ENCODE measurements around the gene PKD1L1. TPM values are rescaled to one million over a fixed set of nuclear protein-coding genes. Genes with fewer than 3 reads are reported as not detected.
A peak's percentile ranks its signal among the peaks of the same experiment; 100 is the strongest.
"Not testable (repeated sequence)": the region's sequence is repeated elsewhere in the genome, so short reads cannot be mapped to it uniquely, and the experiment has no call there.

The PKD1L1 gene
- polyA plus RNA-seq, 1 donor (not counting 4 experiments of a cell fraction or from before 2014, with no cell fraction given), result 0.04 TPM

- no peaks in the 10 kb centered on the region for H3K79me2 ChIP-seq (ENCODE audit: control insufficient read depth, insufficient read depth, low read length)
- no peak overlapping the region for H3K4me3 ChIP-seq (ENCODE audit: control insufficient read depth in 2 of 3, extremely low read depth in 1 of 3, insufficient read depth in 2 of 3, low read depth in 1 of 3, low read length in 3 of 3)
- no peak overlapping the region for H3K27ac ChIP-seq (ENCODE audit: control insufficient read depth, insufficient read depth, low read length)
- H4K20me1 ChIP-seq (ENCODE audit: control insufficient read depth, extremely low read depth, insufficient read depth, low read length), result no peaks in the 10 kb centered on the region
- FAIRE-seq (no peak), DNase-seq (ENCODE audit: low read depth, low spot score) (no peak)
- H3K9ac ChIP-seq (ENCODE audit: control insufficient read depth, extremely low read depth, insufficient read depth, low read length), result no peak overlapping the region
- no peaks in the 10 kb centered on the region for H3K9me3 ChIP-seq (ENCODE audit: control insufficient read depth, low read depth, low read length)
- no peak for TF ChIP-seq EZH2 (IDR thresholded peaks at IDR 0.05; ENCODE audit: low read length)
- TF ChIP-seq CTCF (optimal IDR thresholded peaks at IDR 0.05 in 1 of 3, IDR thresholded peaks at IDR 0.05 in 1 of 3, conservative IDR thresholded peaks at IDR 0.05 in 1 of 3; ENCODE audit: extremely low read depth in 1 of 3, insufficient read depth in 2 of 3, low read length in 3 of 3), result no peak
- H3K36me3 ChIP-seq (ENCODE audit: control insufficient read depth in 2 of 2, extremely low read depth in 1 of 2, insufficient read depth in 2 of 2, low read length in 2 of 2), result no peaks in the 10 kb centered on the region
- H3K27me3 ChIP-seq (ENCODE audit: control insufficient read depth, extremely low read depth, insufficient read depth, low read length), result no peaks in the 10 kb centered on the region
- H3K4me2 ChIP-seq (ENCODE audit: control insufficient read depth, extremely low read depth, insufficient read depth, low read depth, low read length), result no peak overlapping the region
- no peak overlapping the region for H2AFZ ChIP-seq (ENCODE audit: control insufficient read depth, low read length)
- no peaks in the 10 kb centered on the region for H3K9me1 ChIP-seq (ENCODE audit: control insufficient read depth, extremely low read depth, insufficient read depth, low read length)
- dilution Hi-C loops (cut with MboI; ENCODE audit: extremely low pct_ligation_motif_present, low sequenced_read_pairs), result no loop called here
- peaks cover 13% of the 10 kb centered on the region for H3K4me1 ChIP-seq (ENCODE audit: control insufficient read depth, extremely low read depth, insufficient read depth, low read length)
Observed at GRCh38 chr7:47755248-47755647, 193.0 kb downstream of the PKD1L1 start.

GRCh38 chr7:47751724-47752123 is 196.5 kb downstream of the PKD1L1 start:
- H3K4me1 ChIP-seq (ENCODE audit: control insufficient read depth, extremely low read depth, insufficient read depth, low read length); H3K4me3 ChIP-seq (ENCODE audit: control insufficient read depth in 2 of 3, extremely low read depth in 1 of 3, insufficient read depth in 2 of 3, low read depth in 1 of 3, low read length in 3 of 3); H4K20me1 ChIP-seq (ENCODE audit: control insufficient read depth, extremely low read depth, insufficient read depth, low read length); DNase-seq (ENCODE audit: low read depth, low spot score); FAIRE-seq; H3K9me3 ChIP-seq (ENCODE audit: control insufficient read depth, low read depth, low read length); H3K9ac ChIP-seq (ENCODE audit: control insufficient read depth, extremely low read depth, insufficient read depth, low read length); dilution Hi-C loops (cut with MboI; ENCODE audit: extremely low pct_ligation_motif_present, low sequenced_read_pairs); H2AFZ ChIP-seq (ENCODE audit: control insufficient read depth, low read length); H3K36me3 ChIP-seq (ENCODE audit: control insufficient read depth in 2 of 2, extremely low read depth in 1 of 2, insufficient read depth in 2 of 2, low read length in 2 of 2); H3K79me2 ChIP-seq (ENCODE audit: control insufficient read depth, insufficient read depth, low read length); H3K4me2 ChIP-seq (ENCODE audit: control insufficient read depth, extremely low read depth, insufficient read depth, low read depth, low read length); H3K27me3 ChIP-seq (ENCODE audit: control insufficient read depth, extremely low read depth, insufficient read depth, low read length); H3K9me1 ChIP-seq (ENCODE audit: control insufficient read depth, extremely low read depth, insufficient read depth, low read length); H3K27ac ChIP-seq (ENCODE audit: control insufficient read depth, insufficient read depth, low read length): not testable (repeated sequence)

- Histone ChIP-seq H4K20me1 (ENCODE audit: control insufficient read depth, extremely low read depth, insufficient read depth, low read length) (no peaks in the 10 kb centered on the region), H3K79me2 (ENCODE audit: control insufficient read depth, insufficient read depth, low read length) (no peaks in the 10 kb centered on the region), H3K9ac (ENCODE audit: control insufficient read depth, extremely low read depth, insufficient read depth, low read length) (no peak overlapping the region), H3K4me2 (ENCODE audit: control insufficient read depth, extremely low read depth, insufficient read depth, low read depth, low read length) (no peak overlapping the region), H3K36me3 (ENCODE audit: control insufficient read depth in 2 of 2, extremely low read depth in 1 of 2, insufficient read depth in 2 of 2, low read length in 2 of 2) (no peaks in the 10 kb centered on the region), H3K27me3 (ENCODE audit: control insufficient read depth, extremely low read depth, insufficient read depth, low read length) (peaks cover 2% of the 10 kb centered on the region), H2AFZ (ENCODE audit: control insufficient read depth, low read length) (peak overlapping the region; percentile 2), H3K9me3 (ENCODE audit: control insufficient read depth, low read depth, low read length) (no peaks in the 10 kb centered on the region), H3K4me3 (ENCODE audit: control insufficient read depth in 2 of 3, extremely low read depth in 1 of 3, insufficient read depth in 2 of 3, low read depth in 1 of 3, low read length in 3 of 3) (no peak overlapping the region), H3K4me1 (ENCODE audit: control insufficient read depth, extremely low read depth, insufficient read depth, low read length) (no peaks in the 10 kb centered on the region), H3K9me1 (ENCODE audit: control insufficient read depth, extremely low read depth, insufficient read depth, low read length) (no peaks in the 10 kb centered on the region), H3K27ac (ENCODE audit: control insufficient read depth, insufficient read depth, low read length) (no peak overlapping the region)
- TF ChIP-seq CTCF (optimal IDR thresholded peaks at IDR 0.05 in 1 of 3, IDR thresholded peaks at IDR 0.05 in 1 of 3, conservative IDR thresholded peaks at IDR 0.05 in 1 of 3; ENCODE audit: extremely low read depth in 1 of 3, insufficient read depth in 2 of 3, low read length in 3 of 3) (no peak), EZH2 (IDR thresholded peaks at IDR 0.05; ENCODE audit: low read length) (no peak)
- dilution Hi-C loops (cut with MboI; ENCODE audit: extremely low pct_ligation_motif_present, low sequenced_read_pairs), result no loop called here
- DNase-seq (ENCODE audit: low read depth, low spot score) (no peak), FAIRE-seq (no peak)
Observed at GRCh38 chr7:47751043-47751442, 197.2 kb downstream of the PKD1L1 start.
